GM12864 (cell line): ENCODE data around the gene STK32B.
"Not testable (repeated sequence)": the region's sequence is repeated elsewhere in the genome, so short reads cannot be mapped to it uniquely, and the experiment has no call there.

ENCODE experiments used
- DNase-seq: peaks from one replicate; pipeline ENCODE4 v3.0.0-alpha.2; 2011; ENCODE audit warnings: low read depth
- H3K4me3 ChIP-seq: 2 replicates; pipeline ENCODE4 v1.5.1; 2011; ENCODE audit warnings: mild to moderate bottlenecking, low read depth, low read length, control low read depth
- CTCF ChIP-seq: IDR thresholded peaks from 2 replicates; pipeline ENCODE4 v1.5.1; 2011; ENCODE audit warnings: low read depth, mild to moderate bottlenecking, moderate library complexity, low read length, control low read depth, inconsistent platforms; ENCODE audit errors: missing control alignments

STK32B gene

GRCh38 chr4:5433196-5433595, 381.9 kb downstream of the STK32B start:
- no peak for TF ChIP-seq CTCF
- H3K4me3 ChIP-seq: no peak overlapping the region
- DNase-seq: no peak

- no peak for DNase-seq
- no peak for TF ChIP-seq CTCF
- H3K4me3 ChIP-seq: no peak overlapping the region
These were observed 383.9 kb downstream of the STK32B start for GRCh38 chr4:5435201-5435600.

GRCh38 chr4:5435823-5436222, 384.5 kb downstream of the STK32B start:
- DNase-seq: no peak
- no peak overlapping the region for H3K4me3 ChIP-seq
- TF ChIP-seq CTCF: no peak

- H3K4me3 ChIP-seq, DNase-seq: not testable (repeated sequence)
These were observed 392.9 kb downstream of the STK32B start for GRCh38 chr4:5443976-5444802.

GRCh38 chr4:5444918-5445517, 393.7 kb downstream of the STK32B start:
- H3K4me3 ChIP-seq: no peak overlapping the region
- DNase-seq: no peak
- TF ChIP-seq CTCF: no peak

GRCh38 chr4:5446595-5447226, 395.4 kb downstream of the STK32B start:
- no peak for DNase-seq
- no peak overlapping the region for H3K4me3 ChIP-seq
- no peak for TF ChIP-seq CTCF

GRCh38 chr4:5447755-5448154, 396.5 kb downstream of the STK32B start:
- DNase-seq: no peak
- H3K4me3 ChIP-seq: no peak overlapping the region
- no peak for TF ChIP-seq CTCF
